Tibial artery (tissue), 4 donors: Measurements from ENCODE around the gene POLD4.

Experiments used
- DNase-seq, 2 donors: peaks; one replicate each; pipeline ENCODE4 v3.0.0-alpha.2; 2019
- H3K27ac ChIP-seq, 2 donors: fragments of 200-600 bp; sonication (generic) in 1 of 2; 1 replicate in 1 of 2; 2 replicates in 1 of 2; pipeline ENCODE4 v1.5.1; 2018 to 2019; ENCODE audit warnings: mild to moderate bottlenecking in 1 of 2
- H3K27me3 ChIP-seq, 2 donors: fragments of 200-600 bp; sonication (generic) in 1 of 2; one replicate each; pipeline versions ENCODE4 v1.5.1 to v1.6.0; 2016 to 2019
- H3K36me3 ChIP-seq, 3 donors: fragments of 200-600 bp; sonication (generic) in 2 of 3; one replicate each; pipeline ENCODE4 v1.5.1; 2016 to 2019; ENCODE audit warnings: mild to moderate bottlenecking in 2 of 3
- H3K4me1 ChIP-seq, 4 donors: fragments of 200-600 bp; sonication (generic) in 2 of 4; 1 replicate in 3 of 4; 2 replicates in 1 of 4; pipeline ENCODE4 v1.5.1; 2016 to 2019
- H3K4me3 ChIP-seq, 2 donors: fragments of 200-600 bp; sonication (generic) in 1 of 2; 1 replicate in 1 of 2; 2 replicates in 1 of 2; pipeline ENCODE4 v1.5.1; 2018 to 2019; ENCODE audit warnings: mild to moderate bottlenecking in 2 of 2
- H3K9me3 ChIP-seq, 3 donors: fragments of 200-600 bp; sonication (generic) in 1 of 3; one replicate each; pipeline ENCODE4 v1.5.1; 2016 to 2019
- CTCF ChIP-seq, 2 experiments: fragments of 200-600 bp in 1 of 2; fragments of 450-650 bp in 1 of 2; IDR thresholded peaks; one replicate each; pipeline ENCODE4 v1.5.1; 2017 to 2019; ENCODE audit warnings: antibody characterized with exemption in 2 of 2, mild to moderate bottlenecking in 1 of 2, moderate library complexity in 1 of 2
- intact Hi-C: fragments of 100-400 bp; cut with DNase I; formaldehyde crosslinking; loops from one replicate; pipeline ENCODE4 v1.15.0; 2023; ENCODE audit warnings: low total_unique reads

Gene POLD4

GRCh38 chr11:67352546-67353316 is 615 bp downstream of the POLD4 start:
- Histone ChIP-seq H3K27ac (peak overlapping the region; percentile 96 to 97), H3K27me3 (no peaks in the 10 kb centered on the region), H3K4me1 (peaks cover 8 to 65% (median 60%) of the 10 kb centered on the region in 4 donors), H3K4me3 (peak overlapping the region; percentile 65 to 85), H3K9me3 (no peaks in the 10 kb centered on the region), H3K36me3 (no peaks in the 10 kb centered on the region)
- DNase-seq: peak in 1 of 2 donors; percentile 78
- intact Hi-C loops: loop anchor here (5.0 kb wide), 1 partner anchor 155 kb away; the partner anchor contains the start of genes CDK2AP2 and PITPNM1
- no peak for TF ChIP-seq CTCF (IDR thresholded peaks at IDR 0.05)

- peak; percentile 90 to 97 for TF ChIP-seq CTCF (IDR thresholded peaks at IDR 0.05)
- peak overlapping the region; percentile 96 to 97 for H3K27ac ChIP-seq
- H3K4me3 ChIP-seq: peak overlapping the region; percentile 65 to 85
- peak in 1 of 2 donors; percentile 41 for DNase-seq
- H3K9me3 ChIP-seq: no peaks in the 10 kb centered on the region
- peaks cover 8 to 56% (median 49%) of the 10 kb centered on the region in 4 donors for H3K4me1 ChIP-seq
- intact Hi-C loops: loop anchor here (5.0 kb wide), 1 partner anchor 156 kb away; the partner anchor contains the start of genes CDK2AP2 and PITPNM1
- no peaks in the 10 kb centered on the region for H3K36me3 ChIP-seq
- no peaks in the 10 kb centered on the region for H3K27me3 ChIP-seq
Observed at GRCh38 chr11:67351275-67352005, 1.9 kb downstream of the POLD4 start.

GRCh38 chr11:67349928-67350465 is 3.3 kb downstream of the POLD4 start:
- Histone ChIP-seq H3K9me3 (no peaks in the 10 kb centered on the region), H3K36me3 (no peaks in the 10 kb centered on the region), H3K27ac (peak overlapping the region in 1 of 2 donors; percentile 22), H3K27me3 (no peaks in the 10 kb centered on the region), H3K4me3 (no peak overlapping the region), H3K4me1 (peaks cover 2 to 53% (median 34%) of the 10 kb centered on the region in 4 donors)
- intact Hi-C loops: loop anchor here (2.0 to 5.0 kb wide), 2 partner anchors 33 to 157 kb away; partner anchors contain the start of genes CDK2AP2 and PITPNM1
- DNase-seq: peak in 1 of 2 donors; percentile 56
- no peak for TF ChIP-seq CTCF (IDR thresholded peaks at IDR 0.05)

- no peak for TF ChIP-seq CTCF (IDR thresholded peaks at IDR 0.05)
- Histone ChIP-seq H3K9me3 (no peaks in the 10 kb centered on the region), H3K27ac (peak overlapping the region in 1 of 2 donors; percentile 22), H3K36me3 (no peaks in the 10 kb centered on the region), H3K4me3 (no peak overlapping the region), H3K27me3 (no peaks in the 10 kb centered on the region), H3K4me1 (peaks cover 0 to 47% (median 30%) of the 10 kb centered on the region in 4 donors)
- intact Hi-C loops: loop anchor here (2.0 kb wide), 1 partner anchor 33 kb away; no protein-coding TSS in a partner anchor
- DNase-seq: peak in 1 of 2 donors; percentile 53
Observed at GRCh38 chr11:67349457-67349856, 3.9 kb downstream of the POLD4 start.

GRCh38 chr11:67349036-67349435 is 4.3 kb downstream of the POLD4 start:
- Histone ChIP-seq H3K4me1 (peaks cover 0 to 43% (median 25%) of the 10 kb centered on the region in 4 donors), H3K27ac (peak overlapping the region in 1 of 2 donors; percentile 22)
- intact Hi-C loops: loop anchor here (2.0 kb wide), 1 partner anchor 34 kb away; no protein-coding TSS in a partner anchor

More at GRCh38 chr11:67349036-67349435, 4.3 kb downstream of the POLD4 start:
- no peak for DNase-seq
- Histone ChIP-seq H3K9me3 (no peaks in the 10 kb centered on the region), H3K27me3 (no peaks in the 10 kb centered on the region), H3K4me3 (no peak overlapping the region), H3K36me3 (no peaks in the 10 kb centered on the region)
- TF ChIP-seq CTCF (IDR thresholded peaks at IDR 0.05): no peak
